Myocyte (in vitro differentiated cells): ENCODE measurements around the gene PLK5. TPM values are rescaled to one million over a fixed set of nuclear protein-coding genes. Genes with fewer than 3 reads are reported as not detected.
"Not testable (repeated sequence)": the region's sequence is repeated elsewhere in the genome, so short reads cannot be mapped to it uniquely, and the experiment has no call there.

ENCODE experiments used
- DNase-seq: peaks from one replicate; pipeline ENCODE4 v3.0.0-alpha.2; 2012; ENCODE audit warnings: low read depth
- total RNA-seq: library from RNA; depleted of rRNA; stranded (reverse); fragments of >200 nt; gene quantifications from 2 replicates; pipeline ENCODE4 v1.2.3, GENCODE V29; 2014

Gene PLK5
- total RNA-seq, 1 donor from 2014 or later: not detected

DNA sequence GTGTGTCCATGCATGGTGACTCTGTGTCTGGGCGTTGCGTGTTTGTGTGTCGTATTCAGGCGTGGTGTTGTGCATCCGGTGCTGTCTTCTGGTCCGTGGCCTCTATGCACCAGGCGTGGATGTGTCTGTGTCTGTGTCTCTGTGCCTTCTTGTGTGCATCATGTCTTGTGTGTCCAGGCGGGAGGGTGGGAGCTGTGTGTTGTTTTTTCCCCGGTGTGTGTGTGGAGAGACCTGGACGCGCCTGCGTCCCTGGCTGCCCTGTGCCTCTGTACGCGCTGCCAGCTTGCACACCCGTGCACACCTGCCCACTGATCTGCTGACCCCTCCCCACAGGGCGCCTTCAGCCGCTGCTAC lies 1.1 kb downstream of the PLK5 start:
- no peak for DNase-seq

DNA sequence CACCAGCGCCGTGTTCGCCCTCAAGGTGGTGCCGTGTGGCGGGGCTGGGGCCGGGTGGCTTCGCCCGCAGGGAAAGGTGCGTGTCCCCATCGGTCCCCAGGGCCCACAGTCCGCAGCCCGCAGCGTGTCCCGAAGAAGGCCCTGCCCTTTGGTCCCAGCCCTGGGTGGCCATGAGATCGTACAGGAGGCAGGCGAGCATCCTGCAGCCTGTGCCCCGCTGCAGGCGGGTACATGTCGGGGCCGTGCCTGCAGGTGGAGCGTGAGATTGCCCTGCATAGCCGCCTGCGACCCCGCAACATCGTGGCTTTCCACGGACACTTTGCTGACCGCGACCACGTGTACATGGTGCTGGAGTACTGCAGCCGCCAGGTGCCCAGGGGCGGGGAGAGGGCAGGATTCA lies 1.5 kb downstream of the PLK5 start:
- DNase-seq: no peak

DNA sequence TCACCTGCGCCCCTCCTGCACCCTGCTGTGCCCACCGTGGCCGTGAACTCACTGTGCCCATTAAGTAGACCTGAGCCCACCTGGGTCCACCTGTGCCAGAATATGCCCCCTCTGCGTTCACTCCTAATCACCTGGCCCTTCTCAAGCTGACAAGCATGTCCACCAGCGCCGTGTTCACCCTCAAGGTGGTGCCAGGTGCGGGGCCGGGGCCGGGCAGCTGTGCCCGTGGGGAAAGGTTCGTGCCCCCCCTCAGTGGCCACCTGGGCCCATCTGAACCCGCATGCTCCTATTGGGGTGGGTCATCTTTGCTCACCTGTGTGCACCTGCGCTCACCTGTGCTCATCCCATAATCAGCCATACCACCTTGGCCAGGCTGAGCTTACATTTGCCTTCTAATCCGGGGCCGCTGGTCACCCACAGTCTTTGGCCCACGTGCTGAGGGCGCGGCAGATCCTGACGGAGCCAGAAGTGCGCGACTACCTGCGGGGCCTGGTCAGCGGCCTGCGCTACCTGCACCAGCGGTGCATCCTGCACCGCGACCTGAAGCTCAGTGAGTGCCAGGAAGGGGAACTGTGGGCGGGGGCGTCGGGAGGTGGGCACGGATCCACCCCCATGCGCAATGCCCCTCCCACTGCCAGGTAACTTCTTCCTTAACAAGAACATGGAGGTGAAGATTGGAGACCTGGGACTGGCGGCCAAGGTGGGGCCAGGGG lies 2.3 kb downstream of the PLK5 start:
- no peak for DNase-seq

DNA sequence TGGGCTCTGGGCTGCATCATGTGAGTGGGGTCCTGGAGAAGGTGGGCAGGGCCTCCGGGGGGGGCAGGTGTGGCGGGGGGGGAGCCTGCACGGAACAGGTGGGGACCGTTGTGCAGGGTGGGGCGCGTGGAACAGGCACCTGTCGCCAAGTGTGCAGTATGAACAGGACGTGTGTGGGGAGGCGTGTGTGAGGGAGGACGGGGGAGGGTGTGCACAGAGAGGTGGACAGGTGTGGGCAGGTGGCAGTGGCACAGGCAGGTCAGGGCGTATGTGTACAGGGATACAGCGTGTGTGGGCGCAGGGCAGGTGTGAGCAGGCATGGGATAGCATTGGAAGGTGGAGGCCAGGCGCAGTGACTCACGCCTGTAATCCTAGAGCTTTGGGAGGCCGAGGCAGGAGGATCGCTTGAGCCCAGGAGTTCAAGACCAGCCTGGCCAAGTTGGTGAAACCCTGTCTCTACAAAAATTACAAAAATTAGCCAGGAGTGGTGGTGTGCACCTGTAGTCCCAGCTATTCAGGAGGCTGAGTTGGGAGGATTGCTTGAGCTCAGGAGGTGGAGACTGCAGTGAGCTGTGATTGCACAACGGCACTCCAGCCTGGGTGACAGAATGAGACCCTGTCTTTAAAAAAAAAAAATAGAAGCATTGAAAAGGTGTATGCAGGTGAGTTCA lies 3.2 kb downstream of the PLK5 start:
- DNase-seq: no peak

DNA sequence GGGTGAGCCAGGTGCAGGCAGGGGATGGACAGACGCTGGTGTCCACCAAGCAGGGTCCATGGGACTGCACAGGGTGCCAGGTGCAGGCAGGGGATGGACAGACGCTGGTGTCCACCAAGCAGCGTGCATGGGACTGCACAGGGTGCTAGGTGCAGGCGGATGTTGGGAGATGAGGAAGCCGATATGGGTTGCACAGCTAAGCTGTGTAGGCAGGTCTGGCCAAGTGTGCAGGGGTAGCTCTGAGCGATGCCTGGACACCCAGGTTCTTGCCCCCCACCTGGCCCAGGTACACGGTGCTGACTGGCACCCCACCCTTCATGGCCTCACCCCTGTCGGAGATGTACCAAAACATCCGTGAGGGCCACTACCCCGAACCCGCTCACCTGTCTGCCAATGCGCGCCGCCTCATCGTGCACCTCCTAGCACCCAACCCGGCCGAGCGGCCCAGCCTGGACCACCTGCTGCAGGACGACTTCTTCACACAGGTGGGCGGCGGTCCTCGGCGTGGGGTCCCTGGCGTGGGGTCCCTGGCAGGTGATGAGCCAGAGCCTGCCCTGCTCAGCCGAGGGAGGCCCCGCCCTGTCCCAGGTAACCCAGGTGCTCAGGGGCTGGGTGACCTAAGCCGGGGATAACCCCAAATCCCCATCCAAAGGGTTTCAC lies 3.9 kb downstream of the PLK5 start:
- DNase-seq: no peak

DNA sequence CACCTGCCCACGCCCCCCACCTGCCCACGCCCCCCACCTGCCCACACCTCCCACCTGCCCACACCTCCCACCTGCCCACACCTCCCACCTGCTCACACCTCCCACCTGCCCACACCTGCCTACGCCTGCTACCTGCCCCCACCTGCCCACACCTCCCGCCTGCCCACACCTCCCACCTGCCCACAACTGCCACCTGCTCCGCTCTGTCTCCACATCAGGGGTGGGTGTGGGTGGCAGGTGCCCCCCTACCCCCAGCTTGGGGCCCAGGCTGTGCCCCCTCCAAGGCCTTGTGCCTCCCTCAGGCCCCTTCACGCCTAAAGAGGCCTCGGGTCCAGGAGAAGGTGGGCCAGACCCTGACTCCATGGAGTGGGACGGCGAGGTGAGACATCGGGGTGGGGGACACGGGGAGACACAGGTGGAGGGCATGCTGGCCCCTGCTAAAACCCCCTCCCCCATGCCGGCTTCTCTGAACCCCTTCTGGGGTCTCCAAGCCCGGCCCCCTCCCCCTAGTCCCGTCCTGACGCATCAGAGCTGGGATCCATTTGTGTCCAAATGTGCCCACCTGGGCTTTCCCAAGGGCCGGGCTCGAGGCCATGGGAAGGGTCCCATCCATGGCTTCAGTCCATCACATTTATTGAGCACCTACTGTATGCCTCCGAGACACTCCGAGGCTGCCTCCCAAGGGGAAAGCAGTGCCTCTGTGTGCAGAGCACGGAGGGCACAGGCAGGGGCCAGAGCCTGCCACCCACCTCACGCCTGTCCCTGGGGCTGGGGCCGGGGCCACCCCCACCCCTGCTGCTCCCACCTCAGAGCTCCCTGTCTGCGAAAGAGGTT lies 4.9 kb downstream of the PLK5 start:
- DNase-seq: no peak

DNA sequence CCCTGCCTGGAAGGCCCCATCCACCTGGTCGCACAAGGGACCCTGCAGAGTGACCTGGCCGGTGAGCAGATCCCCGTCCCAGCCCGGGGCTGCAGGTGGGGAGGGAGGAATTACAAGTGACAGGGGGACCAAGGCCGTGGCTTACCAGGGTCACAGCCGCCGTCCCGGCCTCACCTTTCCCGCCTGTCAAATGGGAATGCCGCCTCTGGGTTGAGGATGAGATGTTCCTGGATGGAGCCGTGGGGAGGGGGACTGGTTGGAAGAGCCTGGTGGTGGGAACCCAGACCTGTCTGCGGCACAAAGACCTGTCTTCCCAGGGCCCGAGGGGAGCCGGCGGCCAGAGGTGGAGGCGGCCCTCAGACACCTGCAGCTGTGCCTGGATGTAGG lies 5.5 kb downstream of the PLK5 start:
- DNase-seq: no peak

DNA sequence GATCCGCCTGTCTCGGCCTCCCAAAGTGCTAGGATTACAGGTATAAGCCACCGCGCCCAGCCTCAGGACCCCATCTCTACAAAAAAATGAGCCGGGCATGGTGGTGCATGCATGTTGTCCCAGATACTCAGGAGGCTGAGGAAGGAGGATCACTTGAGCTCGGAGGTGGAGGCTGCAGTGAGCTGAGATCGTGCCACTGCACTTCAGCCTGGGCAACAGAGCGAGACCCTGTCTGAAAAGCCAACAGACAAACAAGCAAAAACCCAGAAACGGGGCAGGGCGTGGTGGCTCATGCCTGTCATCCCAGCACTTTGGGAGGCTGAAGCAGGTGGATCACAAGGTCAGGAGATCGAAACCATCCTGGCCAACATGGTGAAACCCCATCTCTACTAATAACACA lies 7.0 kb downstream of the PLK5 start:
- not testable (repeated sequence) for DNase-seq

DNA sequence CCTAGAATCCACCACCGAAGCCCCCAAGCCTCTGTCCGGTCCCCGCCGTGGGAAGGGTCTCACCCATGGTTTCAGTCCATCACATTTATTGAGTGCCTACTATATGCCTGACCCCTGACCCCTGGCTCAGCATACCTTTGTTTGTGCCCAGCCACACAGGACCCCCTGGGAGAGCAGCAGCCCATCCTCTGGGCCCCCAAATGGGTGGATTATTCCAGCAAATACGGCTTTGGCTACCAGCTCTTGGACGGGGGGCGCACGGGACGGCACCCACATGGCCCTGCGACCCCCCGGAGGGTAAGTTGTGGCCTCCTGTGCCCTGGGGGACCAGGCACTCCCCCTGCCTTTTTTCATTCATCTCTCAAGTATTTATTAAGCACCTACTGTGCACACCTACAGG lies 7.7 kb downstream of the PLK5 start:
- no peak for DNase-seq

DNA sequence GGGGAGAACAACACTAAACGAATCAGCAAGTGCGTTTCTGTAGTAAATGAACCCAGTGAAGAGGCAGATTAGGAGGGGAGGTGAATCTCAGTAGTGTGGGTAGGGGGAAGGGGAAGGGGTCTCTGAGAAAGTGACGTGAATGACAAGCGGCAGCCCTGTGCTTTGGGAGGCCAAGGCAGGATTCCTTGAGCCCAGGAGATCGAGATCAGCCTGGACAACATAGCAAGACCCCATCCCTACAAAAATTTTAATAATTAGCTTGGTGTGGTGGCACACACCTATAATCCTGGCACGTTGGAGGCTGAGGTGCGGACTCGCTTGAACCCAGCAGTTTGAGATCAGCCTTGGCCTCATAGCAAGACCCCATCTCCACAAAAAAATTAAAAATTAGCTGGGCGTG lies 8.1 kb downstream of the PLK5 start:
- no peak for DNase-seq

DNA sequence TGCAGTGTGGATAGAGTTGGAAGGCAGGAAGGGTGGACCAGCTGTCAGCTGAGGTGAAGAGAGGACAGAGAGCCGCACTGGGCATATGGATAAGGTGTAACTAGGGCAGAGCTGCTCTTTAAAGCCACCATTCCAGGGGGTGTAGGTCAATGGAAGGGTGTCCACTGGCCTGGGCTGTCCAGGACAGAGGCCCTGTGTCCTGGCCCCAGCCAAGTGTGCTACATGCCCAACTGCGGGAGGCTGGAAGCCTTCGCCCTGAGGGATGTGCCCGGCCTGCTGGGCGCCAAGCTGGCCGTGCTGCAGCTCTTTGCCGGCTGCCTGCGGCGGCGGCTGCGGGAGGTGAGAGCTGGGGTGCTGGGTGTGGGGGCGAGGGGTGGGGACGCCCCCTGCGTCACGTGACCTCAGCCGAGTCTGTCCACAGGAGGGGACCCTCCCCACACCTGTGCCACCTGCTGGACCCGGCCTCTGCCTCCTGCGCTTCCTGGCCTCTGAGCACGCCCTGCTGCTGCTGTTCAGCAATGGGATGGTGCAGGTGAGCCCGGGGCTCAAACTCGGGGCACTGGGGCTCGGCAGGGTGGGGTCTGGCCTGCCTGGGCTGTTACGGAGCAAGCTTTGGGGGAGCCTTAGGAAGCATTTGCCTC lies 9.8 kb downstream of the PLK5 start:
- DNase-seq: no peak

DNA sequence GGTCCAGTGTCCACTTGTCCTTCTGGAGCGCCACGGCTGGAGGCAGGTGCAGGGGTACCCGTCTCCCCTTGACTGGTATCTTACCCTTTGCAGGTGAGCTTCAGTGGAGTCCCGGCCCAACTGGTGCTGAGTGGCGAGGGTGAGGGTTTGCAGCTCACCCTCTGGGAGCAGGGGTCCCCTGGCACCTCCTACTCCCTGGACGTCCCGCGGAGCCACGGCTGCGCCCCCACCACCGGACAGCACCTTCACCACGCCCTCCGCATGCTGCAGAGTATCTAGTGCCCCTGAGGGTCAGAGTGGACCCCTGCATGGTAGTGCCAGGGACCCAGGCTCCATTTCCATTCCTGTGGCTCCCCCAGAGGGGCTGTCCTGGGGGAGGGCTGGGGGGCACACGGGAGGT lies 11.1 kb downstream of the PLK5 start:
- no peak for DNase-seq

DNA sequence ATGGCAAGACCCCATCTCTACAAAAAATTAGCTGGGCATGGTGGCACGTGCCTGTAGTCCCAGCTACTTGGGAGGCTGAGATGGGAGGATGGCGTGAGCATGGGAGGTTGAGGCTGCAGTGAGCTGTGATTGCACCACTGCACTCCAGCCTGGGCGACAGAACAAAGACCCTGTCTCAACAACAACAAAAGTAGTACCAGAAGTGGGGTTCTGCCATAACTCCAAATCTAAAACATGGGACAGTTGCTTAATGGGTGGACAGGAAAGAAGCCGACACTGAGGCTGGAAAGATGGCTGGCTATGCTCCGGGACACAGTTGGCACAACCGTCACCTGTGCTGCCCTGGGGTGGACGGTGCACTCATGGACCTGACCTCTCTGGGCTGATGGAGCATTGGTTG lies 11.8 kb downstream of the PLK5 start:
- DNase-seq: not testable (repeated sequence)

DNA sequence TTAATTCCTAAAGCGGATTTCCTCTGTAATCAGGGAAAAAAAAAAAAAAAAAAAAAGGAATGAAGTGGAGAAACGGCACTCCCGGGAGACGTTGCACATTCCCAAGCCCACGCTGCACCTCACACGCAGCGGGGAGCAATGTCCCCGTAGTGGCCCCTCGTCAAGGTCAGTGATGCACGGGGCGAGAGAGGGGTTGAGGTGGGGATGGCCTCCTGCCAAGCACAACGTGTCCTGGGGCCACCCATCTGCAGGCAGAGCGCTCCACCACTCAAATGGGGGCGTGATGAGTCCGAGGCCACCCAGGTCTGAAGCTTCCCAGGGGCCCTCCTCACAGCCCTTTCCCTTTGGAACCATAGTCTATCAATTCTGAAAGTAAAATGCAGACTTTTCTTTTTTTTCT lies 15.1 kb downstream of the PLK5 start:
- DNase-seq: no peak

DNA sequence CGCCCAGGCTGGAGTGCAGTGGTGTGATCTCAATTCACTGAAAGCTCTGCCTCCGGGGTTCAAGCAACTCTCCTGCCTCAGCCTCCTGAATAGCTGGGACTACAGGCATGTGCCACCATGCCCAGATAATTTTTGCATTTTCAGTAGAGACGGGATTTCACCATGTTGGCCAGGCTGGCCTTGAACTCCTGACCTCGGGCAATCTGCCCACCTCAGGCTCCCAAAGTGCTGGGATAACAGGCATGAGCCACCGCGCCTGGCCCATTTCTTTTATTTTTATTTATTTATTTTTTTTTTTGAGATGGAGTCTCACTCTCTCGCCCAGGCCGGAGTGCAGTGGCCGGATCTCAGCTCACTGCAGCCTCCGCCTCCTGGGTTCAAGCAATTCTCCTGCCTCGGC lies 15.9 kb downstream of the PLK5 start:
- DNase-seq: not testable (repeated sequence)

DNA sequence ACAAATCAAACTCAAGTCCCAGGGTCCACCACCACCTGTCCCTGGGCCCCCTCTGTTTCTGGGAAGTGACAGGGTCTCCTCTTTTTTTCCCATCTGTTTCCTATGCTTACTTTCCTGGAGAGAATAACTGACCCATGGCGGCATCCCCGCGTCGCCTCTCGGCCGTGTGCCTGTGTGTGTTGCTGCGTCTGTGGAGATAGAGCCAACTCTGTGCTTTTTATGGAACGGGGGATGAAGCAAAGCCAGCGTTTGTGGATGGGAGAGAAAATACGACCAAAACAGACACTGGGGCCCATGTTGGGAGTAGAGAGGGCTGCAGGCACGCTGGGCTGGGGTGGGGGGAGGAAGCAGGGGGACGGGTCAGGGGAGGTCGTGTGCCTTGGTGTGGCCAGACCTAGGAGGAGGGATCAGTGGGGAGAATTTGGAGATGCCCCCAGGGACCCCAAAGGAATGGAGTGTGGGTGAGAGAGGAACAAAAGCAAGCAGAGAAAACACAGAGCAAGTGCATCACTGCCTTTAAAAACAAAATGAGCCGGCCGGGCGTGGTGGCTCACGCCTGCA lies 16.6 kb downstream of the PLK5 start:
- DNase-seq: no peak

DNA sequence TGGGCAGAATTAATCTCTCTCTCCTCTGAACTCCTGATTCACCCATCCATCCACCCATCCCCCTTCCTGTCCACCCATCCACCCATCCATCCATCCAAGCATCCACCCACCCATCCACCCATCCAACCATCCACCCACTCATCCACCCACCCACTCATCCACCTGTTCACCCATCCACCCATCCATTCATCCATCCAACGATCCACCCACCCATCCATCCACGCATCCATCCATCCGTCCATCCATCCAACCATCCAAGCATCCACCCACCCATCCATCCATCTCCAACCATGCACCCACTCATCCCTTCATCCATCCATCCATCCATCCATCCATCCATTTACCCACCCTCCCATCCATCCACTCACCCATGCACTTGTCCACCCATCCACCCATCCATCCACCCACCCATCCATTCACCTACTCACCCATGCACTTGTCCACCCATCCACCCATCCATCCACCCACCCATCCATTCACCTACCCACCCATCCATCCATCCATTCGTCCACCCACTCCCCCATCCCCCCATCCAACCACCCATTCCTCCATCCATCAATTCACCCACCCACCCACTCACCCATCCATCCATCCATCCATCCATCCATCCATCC lies 25.6 kb downstream of the PLK5 start:
- DNase-seq: no peak

DNA sequence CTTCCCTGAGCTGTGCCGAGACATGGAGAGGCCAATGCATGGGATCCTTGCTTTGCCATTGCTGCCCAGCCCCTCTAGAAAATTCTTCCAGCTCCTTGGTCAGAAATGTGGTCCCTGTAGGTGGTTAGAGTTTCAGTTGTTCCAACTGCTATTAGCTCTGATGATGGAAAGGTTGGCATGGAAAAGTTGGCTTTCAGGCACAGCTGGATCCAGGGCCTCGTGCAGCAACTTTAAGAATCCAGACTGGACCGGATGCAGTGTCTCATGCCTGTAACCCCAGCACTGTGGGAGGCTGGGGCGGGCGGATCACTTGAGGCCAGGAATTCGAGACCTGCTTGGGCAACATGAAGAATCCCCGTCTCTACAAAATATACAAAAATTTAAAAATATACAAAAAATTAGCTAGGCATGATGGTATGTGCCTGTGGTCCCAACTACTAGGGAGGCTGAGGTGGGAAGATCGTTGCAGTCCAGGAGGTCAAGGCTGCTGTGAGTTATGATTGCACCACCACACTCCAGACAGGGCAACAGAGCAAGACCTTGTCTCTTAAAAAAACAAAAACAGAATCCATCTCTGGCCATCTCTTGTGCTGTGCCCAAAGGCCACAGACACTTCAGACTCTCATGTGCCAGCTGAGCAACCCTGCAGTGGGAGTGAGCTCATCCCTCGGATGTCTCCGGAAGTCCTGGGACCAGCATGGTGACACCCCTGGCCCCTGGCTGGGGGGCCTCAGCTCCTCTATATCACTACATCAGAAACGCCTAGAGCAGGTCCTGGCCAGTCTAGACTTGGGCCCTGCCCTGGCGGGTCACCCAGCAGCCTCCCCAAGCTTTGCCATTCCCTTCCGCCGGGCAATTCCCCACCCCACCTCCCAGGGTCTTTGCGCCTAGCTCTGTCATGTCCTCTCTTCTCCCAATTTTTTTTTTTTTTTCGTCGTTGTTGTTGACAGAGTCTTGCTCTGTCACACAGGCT lies 27.5 kb downstream of the PLK5 start:
- DNase-seq: no peak

DNA sequence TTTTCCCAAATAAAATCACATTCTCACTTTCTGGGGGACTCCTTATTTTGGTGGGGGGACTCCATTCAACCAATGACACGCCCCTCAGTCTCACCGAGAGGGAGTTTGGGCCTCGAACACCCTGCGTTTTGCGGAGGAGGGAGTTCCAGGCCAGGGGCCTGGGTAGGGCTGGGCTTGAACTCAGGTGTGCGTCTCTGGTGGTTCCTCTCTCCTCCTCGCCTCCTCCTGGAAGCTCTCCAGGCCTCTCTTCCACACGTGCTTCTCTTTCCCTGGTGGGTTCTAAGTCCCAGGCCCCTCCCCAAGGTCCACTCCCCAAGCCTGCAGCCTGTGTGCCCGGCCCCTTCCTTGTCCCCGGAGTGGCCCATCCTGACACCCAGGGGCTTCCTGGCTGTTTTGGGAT lies 29.5 kb downstream of the PLK5 start:
- DNase-seq: no peak
